ENCODE data around the gene TCIRG1.

DNA sequence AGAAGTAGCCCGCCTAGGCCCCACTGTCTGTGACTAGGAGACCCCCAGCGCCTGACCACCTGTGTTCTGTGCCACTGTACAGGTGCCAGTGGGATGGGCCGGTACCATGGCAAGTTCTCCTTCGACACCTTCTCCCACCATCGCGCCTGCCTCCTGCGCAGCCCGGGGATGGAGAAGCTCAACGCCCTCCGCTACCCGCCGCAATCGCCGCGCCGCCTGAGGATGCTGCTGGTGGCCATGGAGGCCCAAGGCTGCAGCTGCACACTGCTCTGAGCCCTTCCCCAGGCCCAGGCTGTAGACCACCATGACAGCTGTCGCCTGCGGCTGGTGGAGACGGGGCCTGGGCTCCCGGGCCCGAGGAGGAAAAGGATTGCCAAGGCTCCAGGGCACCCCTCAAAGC lies 11.2 kb upstream of the TCIRG1 start:
- TF ChIP-seq, protein P1, sequence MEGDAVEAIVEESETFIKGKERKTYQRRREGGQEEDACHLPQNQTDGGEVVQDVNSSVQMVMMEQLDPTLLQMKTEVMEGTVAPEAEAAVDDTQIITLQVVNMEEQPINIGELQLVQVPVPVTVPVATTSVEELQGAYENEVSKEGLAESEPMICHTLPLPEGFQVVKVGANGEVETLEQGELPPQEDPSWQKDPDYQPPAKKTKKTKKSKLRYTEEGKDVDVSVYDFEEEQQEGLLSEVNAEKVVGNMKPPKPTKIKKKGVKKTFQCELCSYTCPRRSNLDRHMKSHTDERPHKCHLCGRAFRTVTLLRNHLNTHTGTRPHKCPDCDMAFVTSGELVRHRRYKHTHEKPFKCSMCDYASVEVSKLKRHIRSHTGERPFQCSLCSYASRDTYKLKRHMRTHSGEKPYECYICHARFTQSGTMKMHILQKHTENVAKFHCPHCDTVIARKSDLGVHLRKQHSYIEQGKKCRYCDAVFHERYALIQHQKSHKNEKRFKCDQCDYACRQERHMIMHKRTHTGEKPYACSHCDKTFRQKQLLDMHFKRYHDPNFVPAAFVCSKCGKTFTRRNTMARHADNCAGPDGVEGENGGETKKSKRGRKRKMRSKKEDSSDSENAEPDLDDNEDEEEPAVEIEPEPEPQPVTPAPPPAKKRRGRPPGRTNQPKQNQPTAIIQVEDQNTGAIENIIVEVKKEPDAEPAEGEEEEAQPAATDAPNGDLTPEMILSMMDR (IDR thresholded peaks at IDR 0.05; ENCODE audit: poor library complexity): no peak
- TF ChIP-seq EZH2 (IDR thresholded peaks at IDR 0.05; ENCODE audit: borderline replicate concordance): no peak
- no peak for TF ChIP-seq EZH2phosphoT487 (IDR thresholded peaks at IDR 0.05; ENCODE audit: low read depth, severe bottlenecking, unreplicated experiment)

All from hepatocyte (in vitro differentiated cells).